Endodermal cell (in vitro differentiated cells): ENCODE measurements around the gene CARF. TPM values are rescaled to one million over a fixed set of nuclear protein-coding genes. Genes with fewer than 3 reads are reported as not detected.

Source experiments
- DNase-seq: peaks from one replicate; pipeline ENCODE4 v3.0.0-alpha.2; 2017
- H3K27ac ChIP-seq: 2 replicates; pipeline ENCODE4 v1.5.1; 2013; ENCODE audit warnings: mild to moderate bottlenecking, low read depth, low read length, moderate library complexity
- H3K27me3 ChIP-seq: 2 replicates; pipeline ENCODE4 v1.6.1; 2013; ENCODE audit warnings: mild to moderate bottlenecking, low read length, moderate library complexity; ENCODE audit not compliant: insufficient read depth, control insufficient read depth, poor library complexity, severe bottlenecking
- H3K36me3 ChIP-seq: 2 replicates; pipeline ENCODE4 v1.7.0; 2013; ENCODE audit warnings: mild to moderate bottlenecking, low read length, moderate library complexity; ENCODE audit not compliant: control insufficient read depth, insufficient read depth
- H3K4me1 ChIP-seq: one replicate; pipeline ENCODE4 v1.7.0; 2013; ENCODE audit warnings: low read length; ENCODE audit not compliant: control insufficient read depth, insufficient read depth
- H3K4me3 ChIP-seq: 2 replicates; pipeline ENCODE4 v1.5.1; 2013; ENCODE audit warnings: mild to moderate bottlenecking, low read length, moderate library complexity
- H3K9ac ChIP-seq: 2 replicates; pipeline ENCODE4 v1.6.1; 2013; ENCODE audit warnings: mild to moderate bottlenecking, low read length, moderate library complexity; ENCODE audit not compliant: poor library complexity, severe bottlenecking; ENCODE audit errors: extremely low read depth
- H3K9me3 ChIP-seq: 2 replicates; pipeline ENCODE4 v1.6.1; 2013; ENCODE audit warnings: mild to moderate bottlenecking, low read length, moderate library complexity; ENCODE audit not compliant: control insufficient read depth
- H3K27ac Mint-ChIP-seq: 2 replicates; pipeline ENCODE4 v1.8.0; 2020; ENCODE audit warnings: mixed read lengths
- H3K27me3 Mint-ChIP-seq: 2 replicates; pipeline ENCODE4 v1.8.0; 2021; ENCODE audit warnings: mild to moderate bottlenecking, mixed read lengths; ENCODE audit not compliant: insufficient read depth
- H3K36me3 Mint-ChIP-seq: 2 replicates; pipeline ENCODE4 v1.8.0; 2020; ENCODE audit warnings: low read depth, mixed read lengths
- H3K4me1 Mint-ChIP-seq: 2 replicates; pipeline ENCODE4 v1.8.0; 2020; ENCODE audit warnings: mixed read lengths
- H3K4me3 Mint-ChIP-seq: 2 replicates; pipeline ENCODE4 v1.8.0; 2020; ENCODE audit warnings: mild to moderate bottlenecking, moderate library complexity, mixed read lengths
- H3K9me3 Mint-ChIP-seq: 2 replicates; pipeline ENCODE4 v1.8.0; 2020; ENCODE audit warnings: mild to moderate bottlenecking, mixed read lengths
- WGBS, 2 experiments: methylation state at CpG; one replicate each; pipeline versions ENCODE4 v1.1.5 to v1.1.7; 2013; ENCODE audit warnings: missing lambda C conversion rate in 2 of 2, mixed read lengths in 1 of 2; ENCODE audit not compliant: insufficient coverage in 1 of 2, insufficient read length in 1 of 2; 5-methylcytosine and 5-hydroxymethylcytosine counted together
- total RNA-seq, 2 donors: library from RNA; stranded (reverse); fragmentation: NEBNext Ultra II Directional in 1 of 2; extraction: Animal tissue kit (Norgen Biotek cat#: 25700) in 1 of 2; gene quantifications; 2 replicates in 1 of 2; 3 replicates in 1 of 2; pipeline ENCODE4 v1.2.1, GENCODE V29; 2021
- TF ChIP-seq, protein P1 (sequence below): fragments of 200-600 bp; sonication (generic); conservative IDR thresholded peaks from 2 replicates; pipeline ENCODE4 v1.5.0; 2021; ENCODE audit warnings: antibody characterized with exemption, mild to moderate bottlenecking

Gene CARF
- total RNA-seq, 2 donors from 2014 or later: 7.4 to 9.7 TPM

- 0 to 2% methylated on average over 58 to 93 of the region's 93 CpGs for WGBS, 2 experiments
- H3K27me3 ChIP-seq: no peaks in the 10 kb centered on the region
- no peaks in the 10 kb centered on the region for H3K36me3 Mint-ChIP-seq
- peaks cover 3% of the 10 kb centered on the region for H3K4me1 Mint-ChIP-seq
- H3K27ac ChIP-seq: no peak within 1 kb of the TSS
- peak within 1 kb of the TSS; percentile 84 for H3K4me3 Mint-ChIP-seq
- H3K27ac Mint-ChIP-seq: peak within 1 kb of the TSS; percentile 96
- H3K9me3 Mint-ChIP-seq: no peaks in the 10 kb centered on the region
- H3K27me3 Mint-ChIP-seq: peaks cover 11% of the 10 kb centered on the region
- no peaks in the 10 kb centered on the region for H3K4me1 ChIP-seq
- DNase-seq: peak; percentile 88
- H3K4me3 ChIP-seq: peak within 1 kb of the TSS; percentile 88
- H3K36me3 ChIP-seq: no peaks in the 10 kb centered on the region
- H3K9ac ChIP-seq: peak within 1 kb of the TSS; percentile 82
- no peaks in the 10 kb centered on the region for H3K9me3 ChIP-seq
- TF ChIP-seq, protein P1, sequence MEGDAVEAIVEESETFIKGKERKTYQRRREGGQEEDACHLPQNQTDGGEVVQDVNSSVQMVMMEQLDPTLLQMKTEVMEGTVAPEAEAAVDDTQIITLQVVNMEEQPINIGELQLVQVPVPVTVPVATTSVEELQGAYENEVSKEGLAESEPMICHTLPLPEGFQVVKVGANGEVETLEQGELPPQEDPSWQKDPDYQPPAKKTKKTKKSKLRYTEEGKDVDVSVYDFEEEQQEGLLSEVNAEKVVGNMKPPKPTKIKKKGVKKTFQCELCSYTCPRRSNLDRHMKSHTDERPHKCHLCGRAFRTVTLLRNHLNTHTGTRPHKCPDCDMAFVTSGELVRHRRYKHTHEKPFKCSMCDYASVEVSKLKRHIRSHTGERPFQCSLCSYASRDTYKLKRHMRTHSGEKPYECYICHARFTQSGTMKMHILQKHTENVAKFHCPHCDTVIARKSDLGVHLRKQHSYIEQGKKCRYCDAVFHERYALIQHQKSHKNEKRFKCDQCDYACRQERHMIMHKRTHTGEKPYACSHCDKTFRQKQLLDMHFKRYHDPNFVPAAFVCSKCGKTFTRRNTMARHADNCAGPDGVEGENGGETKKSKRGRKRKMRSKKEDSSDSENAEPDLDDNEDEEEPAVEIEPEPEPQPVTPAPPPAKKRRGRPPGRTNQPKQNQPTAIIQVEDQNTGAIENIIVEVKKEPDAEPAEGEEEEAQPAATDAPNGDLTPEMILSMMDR: no peak
Observed at GRCh38 chr2:202871300-202872141, 40.6 kb upstream of the CARF start, which contains the start of gene ICA1L. Gene ICA1L, minus strand, starts transcription at chr2:202871766. Its CDS starts 42,757 bp downstream, at chr2:202829009.

DNA sequence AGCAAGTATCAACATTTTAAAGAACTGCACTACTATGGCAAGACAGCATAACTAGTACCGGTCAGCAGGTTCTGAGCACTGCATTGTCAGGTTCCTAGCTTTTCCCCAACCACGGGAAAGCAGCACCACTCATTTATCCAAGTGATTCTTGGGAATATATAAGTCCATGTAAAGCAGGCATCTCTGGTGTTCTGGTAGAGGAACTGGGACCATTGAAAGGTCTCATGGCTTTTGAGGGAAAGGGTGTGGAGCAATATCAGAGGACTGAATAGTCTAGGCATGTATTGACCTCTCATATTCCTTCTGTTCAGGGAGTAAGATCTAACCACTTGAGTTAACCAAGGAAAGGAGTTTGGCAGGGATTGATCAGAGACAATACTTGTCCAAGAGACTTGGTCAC lies 34.4 kb upstream of the CARF start:
- Mint-ChIP-seq H3K9me3 (no peaks in the 10 kb centered on the region), H3K36me3 (peaks cover 30% of the 10 kb centered on the region), H3K27ac (no peak overlapping the region), H3K4me1 (no peaks in the 10 kb centered on the region), H3K4me3 (no peak overlapping the region), H3K27me3 (peaks cover 4% of the 10 kb centered on the region)
- no peak for DNase-seq
- no peak overlapping the region for H3K4me3 ChIP-seq
- H3K27ac ChIP-seq: no peak overlapping the region
- TF ChIP-seq, protein P1: no peak
- peaks cover 32% of the 10 kb centered on the region for H3K36me3 ChIP-seq
- WGBS, 2 experiments: 99 to 100% methylated on average over 1 to 2 of the region's 2 CpGs
- no peaks in the 10 kb centered on the region for H3K4me1 ChIP-seq
- H3K9ac ChIP-seq: no peak overlapping the region
- no peaks in the 10 kb centered on the region for H3K9me3 ChIP-seq
- H3K27me3 ChIP-seq: no peaks in the 10 kb centered on the region

DNA sequence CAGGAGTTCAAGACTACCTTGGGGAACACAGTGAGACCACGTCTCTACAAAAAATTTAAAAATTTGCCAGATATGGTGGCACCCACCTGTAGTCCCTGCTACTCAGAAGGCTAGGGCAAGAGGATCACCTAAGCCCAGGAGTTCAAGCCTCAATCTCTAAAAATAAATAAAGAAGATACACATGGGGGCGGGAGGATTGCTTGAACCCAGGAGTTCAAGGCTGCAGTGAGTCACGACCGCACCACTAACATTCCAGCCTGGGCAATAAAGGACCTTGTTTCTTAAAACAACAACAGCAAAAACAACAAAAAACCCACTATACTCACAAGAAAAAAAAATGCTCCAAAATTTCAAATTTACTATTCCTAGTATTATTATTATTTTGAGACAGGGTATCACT lies 30.5 kb upstream of the CARF start:
- H3K4me3 Mint-ChIP-seq: no peak overlapping the region
- Histone ChIP-seq H3K4me3 (no peak overlapping the region), H3K36me3 (peaks cover 57% of the 10 kb centered on the region), H3K27me3 (no peaks in the 10 kb centered on the region), H3K9me3 (no peaks in the 10 kb centered on the region), H3K4me1 (no peaks in the 10 kb centered on the region), H3K9ac (no peak overlapping the region), H3K27ac (no peak overlapping the region)
- H3K9me3 Mint-ChIP-seq: no peaks in the 10 kb centered on the region
- 80 to 98% methylated on average over 1 to 4 of the region's 4 CpGs for WGBS, 2 experiments
- no peaks in the 10 kb centered on the region for H3K4me1 Mint-ChIP-seq
- peaks cover 64% of the 10 kb centered on the region for H3K36me3 Mint-ChIP-seq
- DNase-seq: no peak
- no peaks in the 10 kb centered on the region for H3K27me3 Mint-ChIP-seq
- H3K27ac Mint-ChIP-seq: no peak overlapping the region
- TF ChIP-seq, protein P1: no peak
